SK-N-SH (cell line): ENCODE measurements around the gene DNPH1.

Experiments used
- CTCF ChIP-seq: fragments of 200-600 bp; sonication (generic); IDR thresholded peaks from 2 replicates; pipeline ENCODE4 v1.6.1; 2017; ENCODE audit warnings: antibody characterized with exemption, mild to moderate bottlenecking, moderate library complexity
- EP300 ChIP-seq, 2 experiments: IDR thresholded peaks; 2 replicates each; pipeline versions ENCODE4 v1.4.0 to v1.6.1; 2012; ENCODE audit warnings: borderline replicate concordance in 1 of 2, low read depth in 1 of 2, low read length in 1 of 2
- IRF3 ChIP-seq: fragments of 150-350 bp; IDR thresholded peaks from 2 replicates; pipeline ENCODE4 v1.6.1; 2016; ENCODE audit warnings: mild to moderate bottlenecking, low read depth, low read length
- MAX ChIP-seq: IDR thresholded peaks from 2 replicates; pipeline ENCODE4 v1.4.0; 2012; ENCODE audit warnings: low read depth
- RFX5 ChIP-seq: IDR thresholded peaks from 2 replicates; pipeline ENCODE4 v1.6.1; 2012; ENCODE audit warnings: mild to moderate bottlenecking, improper control_type of control experiment, low read length
- RXRA ChIP-seq: IDR thresholded peaks from 2 replicates; pipeline ENCODE4 v1.4.0; 2012; ENCODE audit warnings: low read depth, mild to moderate bottlenecking, borderline replicate concordance
- TAF1 ChIP-seq: IDR thresholded peaks from 2 replicates; pipeline ENCODE4 v1.6.1; 2012; ENCODE audit warnings: low read depth, mild to moderate bottlenecking, low read length, moderate library complexity, borderline replicate concordance

GRCh38 chr6:43277643-43278523 lies 48.6 kb upstream of the DNPH1 start:
- no peak for TF ChIP-seq CTCF
- no peak for TF ChIP-seq MAX
- TF ChIP-seq IRF3 = no peak
- TF ChIP-seq RFX5 = no peak
- TF ChIP-seq RXRA = no peak
- no peak for TF ChIP-seq TAF1
- TF ChIP-seq EP300 (IDR thresholded peaks at IDR 0.05; ENCODE audit: borderline replicate concordance in 1 of 2, low read depth in 1 of 2, low read length in 1 of 2) = no peak
